ENCODE data around the gene CLSTN1.

CLSTN1 gene

GRCh38 chr1:9870572-9870971, 46.8 kb upstream of the CLSTN1 start:
- H3K27ac Mint-ChIP-seq: no peak overlapping the region
- DNase-seq: no peak
- H3K4me3 Mint-ChIP-seq: no peak overlapping the region
- H3K9me3 Mint-ChIP-seq: no peaks in the 10 kb centered on the region
- no peak for TF ChIP-seq CTCF (IDR thresholded peaks at IDR 0.05)
- H3K4me1 Mint-ChIP-seq: peaks cover 22% of the 10 kb centered on the region
- H3K36me3 Mint-ChIP-seq (ENCODE audit: low read depth): no peaks in the 10 kb centered on the region
- H3K27me3 Mint-ChIP-seq (ENCODE audit: low read depth, poor library complexity): peaks cover 7% of the 10 kb centered on the region

GRCh38 chr1:9869831-9870251, 46.1 kb upstream of the CLSTN1 start:
- Mint-ChIP-seq H3K4me1 (peaks cover 14% of the 10 kb centered on the region), H3K9me3 (no peaks in the 10 kb centered on the region), H3K4me3 (no peak overlapping the region), H3K27me3 (ENCODE audit: low read depth, poor library complexity) (peaks cover 7% of the 10 kb centered on the region), H3K36me3 (ENCODE audit: low read depth) (no peaks in the 10 kb centered on the region), H3K27ac (peak overlapping the region; percentile 72)
- no peak for DNase-seq
- no peak for TF ChIP-seq CTCF (IDR thresholded peaks at IDR 0.05)

GRCh38 chr1:9868244-9868590, 44.5 kb upstream of the CLSTN1 start:
- Mint-ChIP-seq H3K27me3 (ENCODE audit: low read depth, poor library complexity) (peaks cover 4% of the 10 kb centered on the region), H3K4me1 (peaks cover 15% of the 10 kb centered on the region), H3K9me3 (no peaks in the 10 kb centered on the region), H3K27ac (no peak overlapping the region), H3K36me3 (ENCODE audit: low read depth) (peaks cover 5% of the 10 kb centered on the region), H3K4me3 (no peak overlapping the region)
- DNase-seq: no peak
- no peak for TF ChIP-seq CTCF (IDR thresholded peaks at IDR 0.05)

GRCh38 chr1:9867408-9868243, 43.9 kb upstream of the CLSTN1 start:
- peak; percentile 98 for TF ChIP-seq CTCF (IDR thresholded peaks at IDR 0.05)
- Mint-ChIP-seq H3K4me3 (no peak overlapping the region), H3K27ac (no peak overlapping the region), H3K27me3 (ENCODE audit: low read depth, poor library complexity) (peaks cover 4% of the 10 kb centered on the region), H3K4me1 (peaks cover 21% of the 10 kb centered on the region), H3K9me3 (no peaks in the 10 kb centered on the region), H3K36me3 (ENCODE audit: low read depth) (peaks cover 5% of the 10 kb centered on the region)
- peak; percentile 89 for DNase-seq

- Mint-ChIP-seq H3K4me1 (peaks cover 23% of the 10 kb centered on the region), H3K4me3 (no peak overlapping the region), H3K36me3 (ENCODE audit: low read depth) (peaks cover 5% of the 10 kb centered on the region), H3K27ac (peak overlapping the region; percentile 69), H3K27me3 (ENCODE audit: low read depth, poor library complexity) (peaks cover 4% of the 10 kb centered on the region), H3K9me3 (no peaks in the 10 kb centered on the region)
- no peak for DNase-seq
- TF ChIP-seq CTCF (IDR thresholded peaks at IDR 0.05): no peak
These were observed 43.1 kb upstream of the CLSTN1 start for GRCh38 chr1:9866836-9867235.

- Mint-ChIP-seq H3K9me3 (no peaks in the 10 kb centered on the region), H3K27ac (peak overlapping the region; percentile 66), H3K27me3 (ENCODE audit: low read depth, poor library complexity) (peaks cover 4% of the 10 kb centered on the region), H3K36me3 (ENCODE audit: low read depth) (peaks cover 5% of the 10 kb centered on the region), H3K4me3 (no peak overlapping the region), H3K4me1 (peaks cover 21% of the 10 kb centered on the region)
- no peak for DNase-seq
- no peak for TF ChIP-seq CTCF (IDR thresholded peaks at IDR 0.05)
These were observed 42.0 kb upstream of the CLSTN1 start for GRCh38 chr1:9865724-9866123.

All from nephron progenitor cell (in vitro differentiated cells).